OCI-LY7 (cell line): ENCODE measurements around the gene TAF11L14. TPM values are rescaled to one million over a fixed set of nuclear protein-coding genes. Genes with fewer than 3 reads are reported as not detected.

Experiments
- BruUV-seq: library from RNA; stranded (reverse); fragments of 400-500 nt; replicated peaks from 2 replicates; lab custom pipeline; 2021; lab: Mats Ljungman, UMichigan
- CTCF ChIA-PET: fragments of 300-600 bp; sonication (Branson Sonifier 250); formaldehyde crosslinking; loops from one replicate; lab custom pipeline; 2022; ENCODE audit warnings: antibody characterized with exemption; ENCODE audit not compliant: unreplicated experiment; lab: Charles Lee
- POLR2A ChIA-PET: fragments of 300-600 bp; sonication (Branson Sonifier 250); formaldehyde crosslinking; loops from one replicate; lab custom pipeline; 2022; ENCODE audit warnings: antibody characterized with exemption; lab: Charles Lee
- DNase-seq: peaks from one replicate; pipeline ENCODE4 v3.0.0-alpha.2; 2015; ENCODE audit warnings: low spot score
- H2AFZ ChIP-seq: fragments of 200-600 bp; sonication (generic), shearing (Covaris generic); 2 replicates; pipeline ENCODE4 v1.6.1; 2014; ENCODE audit warnings: mild to moderate bottlenecking, antibody characterized with exemption, low read length, moderate library complexity
- H3K27ac ChIP-seq: fragments of 200-600 bp; sonication (generic); 2 replicates; pipeline ENCODE4 v1.5.1; 2014; ENCODE audit warnings: mixed run types, low read depth, mild to moderate bottlenecking, moderate library complexity, low read length, inconsistent platforms; ENCODE audit not compliant: poor library complexity, severe bottlenecking
- H3K36me3 ChIP-seq: fragments of 200-600 bp; sonication (generic); 2 replicates; pipeline ENCODE4 v1.6.1; 2014; ENCODE audit warnings: mild to moderate bottlenecking, antibody characterized with exemption, low read length, moderate library complexity, mixed read lengths; ENCODE audit not compliant: insufficient read depth
- H3K4me1 ChIP-seq: fragments of 200-600 bp; sonication (generic); 2 replicates; pipeline ENCODE4 v1.5.1; 2014; ENCODE audit warnings: mild to moderate bottlenecking, low read length; ENCODE audit not compliant: insufficient read depth, poor library complexity, severe bottlenecking
- H3K4me2 ChIP-seq: fragments of 200-600 bp; sonication (generic); 2 replicates; pipeline ENCODE4 v1.6.1; 2014; ENCODE audit warnings: mild to moderate bottlenecking, low read length
- H3K4me3 ChIP-seq: fragments of 200-600 bp; sonication (generic); 2 replicates; pipeline ENCODE4 v1.5.1; 2014; ENCODE audit warnings: mild to moderate bottlenecking, low read depth, low read length; ENCODE audit not compliant: poor library complexity, severe bottlenecking
- H3K79me2 ChIP-seq: fragments of 200-600 bp; sonication (generic); 2 replicates; pipeline ENCODE4 v1.6.1; 2016; ENCODE audit warnings: low read depth, mild to moderate bottlenecking, low read length, moderate library complexity, mixed read lengths; ENCODE audit not compliant: insufficient read depth
- H3K9me2 ChIP-seq: fragments of 200-600 bp; sonication (generic); 2 replicates; pipeline ENCODE4 v1.6.1; 2016; ENCODE audit warnings: mild to moderate bottlenecking, low read length, mixed read lengths; ENCODE audit not compliant: insufficient read depth
- H3K9me3 ChIP-seq: fragments of 200-600 bp; sonication (generic); 2 replicates; pipeline ENCODE4 v1.6.1; 2014; ENCODE audit warnings: mild to moderate bottlenecking, mixed run types, low read length, mixed read lengths
- H4K20me1 ChIP-seq: fragments of 200-600 bp; sonication (generic); 2 replicates; pipeline ENCODE4 v1.6.1; 2014; ENCODE audit warnings: mild to moderate bottlenecking, antibody characterized with exemption, low read length, moderate library complexity, mixed read lengths; ENCODE audit not compliant: insufficient read depth
- CTCF ChIP-seq: fragments of 200-600 bp; sonication (generic); conservative IDR thresholded peaks from 2 replicates; pipeline ENCODE4 v1.5.1; 2014; ENCODE audit warnings: mild to moderate bottlenecking, antibody characterized with exemption, low read length, moderate library complexity, mixed read lengths
- EZH2phosphoT487 ChIP-seq: fragments of 200-600 bp; sonication (generic); IDR thresholded peaks from 2 replicates; pipeline ENCODE4 v1.6.1; 2018; ENCODE audit warnings: low read depth, borderline replicate concordance, mild to moderate bottlenecking, mixed run types, antibody characterized with exemption, low read length, moderate library complexity, mixed read lengths
- intact Hi-C: fragments of 100-400 bp; cut with micrococcal nuclease; formaldehyde crosslinking; loops from one replicate; pipeline ENCODE4 v1.10.0; 2022; ENCODE audit not compliant: unreplicated experiment
- total RNA-seq, 2 experiments: library from RNA; depleted of rRNA in 1 of 2; stranded (reverse); fragments of >200 nt in 1 of 2; shearing (Covaris generic) in 1 of 2; gene quantifications; 2 replicates each; pipeline ENCODE4 v1.2.3, GENCODE V29; 2014 to 2022

Gene TAF11L14
- total RNA-seq, 2 experiments from 2014 or later: not detected

- no peak overlapping the region for H3K27ac ChIP-seq
- H3K9me2 ChIP-seq: no peaks in the 10 kb centered on the region
- H3K4me1 ChIP-seq: no peaks in the 10 kb centered on the region
- no peak for DNase-seq
- no peak overlapping the region for H2AFZ ChIP-seq
- intact Hi-C loops: no loop called here
- H3K9me3 ChIP-seq: no peaks in the 10 kb centered on the region
- H3K79me2 ChIP-seq: no peaks in the 10 kb centered on the region
- CTCF ChIA-PET: no interaction called here
- no TSS peak for BruUV-seq
- H3K4me2 ChIP-seq: no peak overlapping the region
- no peak overlapping the region for H3K4me3 ChIP-seq
- POLR2A ChIA-PET: no interaction called here
- H3K36me3 ChIP-seq: no peaks in the 10 kb centered on the region
- no peaks in the 10 kb centered on the region for H4K20me1 ChIP-seq
- TF ChIP-seq EZH2phosphoT487: no peak
- no peak for TF ChIP-seq CTCF
These were observed 19.2 kb upstream of the TAF11L14 start for GRCh38 chr5:17614872-17615605.

GRCh38 chr5:17619354-17619753 lies 14.9 kb upstream of the TAF11L14 start:
- DNase-seq: no peak
- BruUV-seq: no TSS peak
- CTCF ChIA-PET: no interaction called here
- intact Hi-C loops: no loop called here
- H3K27ac ChIP-seq: no peak overlapping the region
- H2AFZ ChIP-seq: no peak overlapping the region
- TF ChIP-seq EZH2phosphoT487 (no peak), CTCF (no peak)
- no peaks in the 10 kb centered on the region for H3K79me2 ChIP-seq
- H3K4me2 ChIP-seq: no peak overlapping the region
- H3K4me1 ChIP-seq: no peaks in the 10 kb centered on the region
- H3K9me2 ChIP-seq: no peaks in the 10 kb centered on the region
- POLR2A ChIA-PET: no interaction called here
- no peak overlapping the region for H3K4me3 ChIP-seq
- H3K36me3 ChIP-seq: no peaks in the 10 kb centered on the region
- H3K9me3 ChIP-seq: no peaks in the 10 kb centered on the region
- H4K20me1 ChIP-seq: no peaks in the 10 kb centered on the region

GRCh38 chr5:17620627-17621026 lies 13.6 kb upstream of the TAF11L14 start:
- Histone ChIP-seq H3K4me3 (no peak overlapping the region), H3K79me2 (no peaks in the 10 kb centered on the region), H2AFZ (no peak overlapping the region), H4K20me1 (no peaks in the 10 kb centered on the region), H3K36me3 (no peaks in the 10 kb centered on the region), H3K4me2 (no peak overlapping the region), H3K4me1 (no peaks in the 10 kb centered on the region), H3K27ac (no peak overlapping the region), H3K9me3 (no peaks in the 10 kb centered on the region), H3K9me2 (no peaks in the 10 kb centered on the region)
- DNase-seq: no peak
- CTCF ChIA-PET: no interaction called here
- POLR2A ChIA-PET: no interaction called here
- TF ChIP-seq CTCF (peak; percentile 66), EZH2phosphoT487 (no peak)
- intact Hi-C loops: no loop called here
- no TSS peak for BruUV-seq
